GM18505 (cell line): ENCODE measurements around the gene RPL32.
"Not testable (repeated sequence)": the region's sequence is repeated elsewhere in the genome, so short reads cannot be mapped to it uniquely, and the experiment has no call there.

Source experiments
- ATAC-seq: cut with Tn5 transposase; IDR thresholded peaks from one replicate; pipeline ENCODE4 v1.9.1; 2021; ENCODE audit not compliant: unreplicated experiment
- POLR2A ChIP-seq: IDR thresholded peaks from 4 replicates; pipeline ENCODE4 v1.6.1; 2011; ENCODE audit warnings: borderline replicate concordance; ENCODE audit not compliant: insufficient read depth, insufficient read length; ENCODE audit errors: extremely low read depth

RPL32 gene

GRCh38 chr3:12877040-12877439 is 35.7 kb upstream of the RPL32 start:
- no peak for TF ChIP-seq POLR2A
- no peak for ATAC-seq

- no peak for ATAC-seq
- no peak for TF ChIP-seq POLR2A
These were observed 34.8 kb upstream of the RPL32 start for GRCh38 chr3:12875857-12876836.

- TF ChIP-seq POLR2A, result no peak
- no peak for ATAC-seq
These were observed 30.1 kb upstream of the RPL32 start for GRCh38 chr3:12871404-12871983.

GRCh38 chr3:12870942-12871341 is 29.6 kb upstream of the RPL32 start:
- no peak for ATAC-seq
- TF ChIP-seq POLR2A, result no peak

GRCh38 chr3:12869035-12869621 is 27.8 kb upstream of the RPL32 start:
- ATAC-seq, result no peak
- TF ChIP-seq POLR2A, result no peak

GRCh38 chr3:12868039-12869034 is 27.0 kb upstream of the RPL32 start:
- ATAC-seq, result no peak
- no peak for TF ChIP-seq POLR2A

- ATAC-seq, result no peak
- TF ChIP-seq POLR2A, result no peak
These were observed 25.5 kb upstream of the RPL32 start for GRCh38 chr3:12866836-12867235.

- no peak for ATAC-seq
- no peak for TF ChIP-seq POLR2A
These were observed 23.9 kb upstream of the RPL32 start for GRCh38 chr3:12865271-12865670.

GRCh38 chr3:12862387-12862786 is 21.0 kb upstream of the RPL32 start:
- TF ChIP-seq POLR2A, result no peak
- no peak for ATAC-seq

GRCh38 chr3:12861611-12862010 is 20.2 kb upstream of the RPL32 start:
- TF ChIP-seq POLR2A, result no peak
- ATAC-seq, result no peak

- TF ChIP-seq POLR2A, result no peak
- no peak for ATAC-seq
These were observed 18.5 kb upstream of the RPL32 start for GRCh38 chr3:12859840-12860239.

- no peak for ATAC-seq
- no peak for TF ChIP-seq POLR2A
These were observed 15.3 kb upstream of the RPL32 start for GRCh38 chr3:12856626-12857025.

GRCh38 chr3:12854565-12854964 is 13.2 kb upstream of the RPL32 start:
- TF ChIP-seq POLR2A, result no peak
- ATAC-seq, result no peak

GRCh38 chr3:12853847-12854246 is 12.5 kb upstream of the RPL32 start:
- not testable (repeated sequence) for ATAC-seq

- no peak for ATAC-seq
- no peak for TF ChIP-seq POLR2A
These were observed 10.8 kb upstream of the RPL32 start for GRCh38 chr3:12852201-12852600.
